Measurements from ENCODE around the gene CAV3. TPM values are rescaled to one million over a fixed set of nuclear protein-coding genes. Genes with fewer than 3 reads are reported as not detected.

The CAV3 gene
- total and polyA plus RNA-seq, 2 donors (not counting 3 experiments of a cell fraction or from before 2014, with no cell fraction given), result not detected

DNA sequence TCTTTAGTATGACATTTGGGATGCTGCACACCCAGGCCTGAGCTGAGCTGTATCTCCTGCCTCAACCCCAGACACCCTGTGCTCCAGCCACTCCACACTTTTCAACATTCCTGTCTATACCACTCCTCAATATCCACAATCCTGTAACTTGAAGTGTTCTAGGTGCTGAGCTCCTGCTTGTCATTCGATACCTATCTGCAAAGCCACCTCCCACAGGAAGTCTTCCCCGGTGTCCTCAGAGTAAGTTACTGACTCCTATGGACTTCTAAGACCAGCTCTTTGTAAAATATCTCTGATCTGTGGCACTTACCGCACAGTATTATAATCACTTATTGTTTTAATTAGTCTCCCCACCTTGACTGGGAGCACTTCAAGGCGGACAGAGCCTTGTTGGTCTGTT, 1.2 kb upstream of the CAV3 start:
- ChIA-PET POLR2A (no interaction called here), CTCF (no interaction called here)
- no peaks in the 10 kb centered on the region for H3K9me1 ChIP-seq (replicated peaks; ENCODE audit: control insufficient read depth, extremely low read depth, insufficient read depth, low read length)
- no peak for TF ChIP-seq POLR2A (IDR thresholded peaks at IDR 0.05; ENCODE audit: low read depth, low read length)
- TF ChIP-seq GATA2 (IDR thresholded peaks at IDR 0.05; ENCODE audit: insufficient read depth, insufficient read length, low read depth, low read length), result no peak
- no peak for TF ChIP-seq JUN (IDR thresholded peaks at IDR 0.05; ENCODE audit: borderline replicate concordance, insufficient read depth, insufficient read length, low read depth)
- TF ChIP-seq, protein P1, sequence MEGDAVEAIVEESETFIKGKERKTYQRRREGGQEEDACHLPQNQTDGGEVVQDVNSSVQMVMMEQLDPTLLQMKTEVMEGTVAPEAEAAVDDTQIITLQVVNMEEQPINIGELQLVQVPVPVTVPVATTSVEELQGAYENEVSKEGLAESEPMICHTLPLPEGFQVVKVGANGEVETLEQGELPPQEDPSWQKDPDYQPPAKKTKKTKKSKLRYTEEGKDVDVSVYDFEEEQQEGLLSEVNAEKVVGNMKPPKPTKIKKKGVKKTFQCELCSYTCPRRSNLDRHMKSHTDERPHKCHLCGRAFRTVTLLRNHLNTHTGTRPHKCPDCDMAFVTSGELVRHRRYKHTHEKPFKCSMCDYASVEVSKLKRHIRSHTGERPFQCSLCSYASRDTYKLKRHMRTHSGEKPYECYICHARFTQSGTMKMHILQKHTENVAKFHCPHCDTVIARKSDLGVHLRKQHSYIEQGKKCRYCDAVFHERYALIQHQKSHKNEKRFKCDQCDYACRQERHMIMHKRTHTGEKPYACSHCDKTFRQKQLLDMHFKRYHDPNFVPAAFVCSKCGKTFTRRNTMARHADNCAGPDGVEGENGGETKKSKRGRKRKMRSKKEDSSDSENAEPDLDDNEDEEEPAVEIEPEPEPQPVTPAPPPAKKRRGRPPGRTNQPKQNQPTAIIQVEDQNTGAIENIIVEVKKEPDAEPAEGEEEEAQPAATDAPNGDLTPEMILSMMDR (IDR thresholded peaks at IDR 0.05; ENCODE audit: extremely low read depth in 1 of 2, insufficient read depth in 1 of 2, low read depth in 1 of 2, low read length in 2 of 2), result no peak
- TF ChIP-seq, protein P2, sequence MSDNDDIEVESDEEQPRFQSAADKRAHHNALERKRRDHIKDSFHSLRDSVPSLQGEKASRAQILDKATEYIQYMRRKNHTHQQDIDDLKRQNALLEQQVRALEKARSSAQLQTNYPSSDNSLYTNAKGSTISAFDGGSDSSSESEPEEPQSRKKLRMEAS (IDR thresholded peaks at IDR 0.05; ENCODE audit: insufficient read depth, insufficient read length), result no peak
- TF ChIP-seq MYC (IDR thresholded peaks at IDR 0.05; ENCODE audit: low read depth, low read length), result no peak
- TF ChIP-seq EZH2 (IDR thresholded peaks at IDR 0.05; ENCODE audit: borderline replicate concordance, low read depth, low read length, severe bottlenecking), result no peak
- TF ChIP-seq POLR2AphosphoS5 (IDR thresholded peaks at IDR 0.05; ENCODE audit: insufficient read depth, low read depth, low read length), result no peak
- no peak for TF ChIP-seq FOS (IDR thresholded peaks at IDR 0.05; ENCODE audit: borderline replicate concordance, insufficient read depth, low read length)
- dilution Hi-C loops (cut with MboI; ENCODE audit: extremely low pct_ligation_motif_present, low sequenced_read_pairs) (no loop called here), intact Hi-C loops (cut with micrococcal nuclease) (no loop called here)
- no peaks in the 10 kb centered on the region for H3K79me2 ChIP-seq (ENCODE audit: control insufficient read depth, insufficient read depth, low read length)
- BruUV-seq (replicated peaks), result no TSS peak
- no peak for FAIRE-seq
- H3K9ac ChIP-seq (replicated peaks; ENCODE audit: extremely low read depth, insufficient read depth, low read length), result no peak overlapping the region
- H2AFZ ChIP-seq (ENCODE audit: low read depth, low read length), result no peak overlapping the region
- no peaks in the 10 kb centered on the region for H3K27me3 ChIP-seq (ENCODE audit: control insufficient read depth in 2 of 2, insufficient read depth in 2 of 2, low read length in 2 of 2)
- no peaks in the 10 kb centered on the region for H3K9me3 ChIP-seq (replicated peaks; ENCODE audit: control insufficient read depth, insufficient read depth, low read length)
- no peak overlapping the region for H3K4me2 ChIP-seq (ENCODE audit: insufficient read depth, low read length)
- no peaks in the 10 kb centered on the region for H3K4me1 ChIP-seq (ENCODE audit: control insufficient read depth, extremely low read depth, insufficient read depth, low read length)
- no peaks in the 10 kb centered on the region for H3K36me3 ChIP-seq (ENCODE audit: control insufficient read depth in 2 of 2, extremely low read depth in 1 of 2, insufficient read depth in 2 of 2, low read length in 2 of 2)
- DNase-seq (ENCODE audit: low read depth, low spot score), result no peak
- H3K4me3 ChIP-seq (replicated peaks in 1 of 3; ENCODE audit: insufficient read depth in 1 of 3, low read depth in 1 of 3, low read length in 3 of 3), result no peak overlapping the region
- no peak overlapping the region for H3K27ac ChIP-seq (ENCODE audit: insufficient read depth, low read depth, low read length)
- H4K20me1 ChIP-seq (replicated peaks; ENCODE audit: control insufficient read depth, extremely low read depth, insufficient read depth, low read length), result no peaks in the 10 kb centered on the region
